Measurements from ENCODE around the gene CDA.
"Not testable (repeated sequence)": the region's sequence is repeated elsewhere in the genome, so short reads cannot be mapped to it uniquely, and the experiment has no call there.

The CDA gene

DNA sequence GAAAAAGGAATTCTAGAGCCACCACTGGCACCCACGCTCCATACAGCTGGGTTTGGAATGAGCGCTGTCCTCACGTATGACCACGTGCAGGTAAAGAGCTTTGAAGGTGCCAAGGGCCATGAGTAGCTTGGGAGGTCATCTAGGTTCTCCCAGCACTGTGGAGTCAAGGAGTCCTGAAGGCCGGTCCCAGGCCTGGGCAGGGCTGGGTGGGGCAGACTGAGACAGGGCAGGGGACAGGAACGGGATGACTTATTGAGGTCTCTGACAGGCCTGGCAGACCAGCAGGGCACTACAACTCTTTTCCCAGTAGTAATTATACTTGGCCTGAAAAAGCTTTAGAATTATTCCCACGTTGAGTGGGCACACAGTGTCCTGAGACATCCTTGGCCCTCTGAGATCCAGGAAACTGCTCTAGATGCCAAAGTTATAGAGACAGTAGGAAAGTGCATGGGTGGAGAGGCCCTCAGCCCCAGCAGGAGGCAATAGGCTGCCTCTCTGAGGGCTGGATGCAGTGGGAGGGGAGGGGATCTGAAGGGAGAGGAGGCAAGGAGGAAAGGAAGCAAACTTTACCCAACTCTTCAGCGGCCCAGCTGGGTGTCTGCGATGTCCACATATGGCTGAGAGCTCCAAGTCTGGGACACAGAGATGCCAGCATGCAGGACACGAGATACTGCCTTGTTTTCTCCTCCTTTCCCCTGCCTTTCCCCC is 1.8 kb upstream of the CDA start:
- in situ Hi-C loops (cut with HindIII; ENCODE audit: low sequenced_read_pairs) = no loop called here

DNA sequence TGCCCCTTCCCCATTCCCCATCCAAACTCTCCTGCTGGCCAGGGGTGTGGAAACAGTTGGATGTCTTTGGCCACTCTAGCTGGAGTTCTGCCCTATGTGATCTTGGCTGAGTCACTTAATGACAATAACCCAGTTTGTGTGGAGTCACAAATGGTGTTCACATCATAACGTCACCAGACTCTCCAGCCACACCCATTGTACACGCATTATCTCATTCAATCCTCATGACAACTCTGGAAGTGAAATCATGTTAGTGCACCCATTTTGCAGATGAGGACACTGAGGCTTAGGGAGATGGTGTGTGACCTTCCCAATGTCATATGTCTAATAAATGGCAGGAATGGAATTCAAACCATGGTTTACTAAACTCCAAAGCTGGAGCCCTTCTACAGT is 1.2 kb upstream of the CDA start:
- in situ Hi-C loops (cut with HindIII; ENCODE audit: low sequenced_read_pairs) = no loop called here

DNA sequence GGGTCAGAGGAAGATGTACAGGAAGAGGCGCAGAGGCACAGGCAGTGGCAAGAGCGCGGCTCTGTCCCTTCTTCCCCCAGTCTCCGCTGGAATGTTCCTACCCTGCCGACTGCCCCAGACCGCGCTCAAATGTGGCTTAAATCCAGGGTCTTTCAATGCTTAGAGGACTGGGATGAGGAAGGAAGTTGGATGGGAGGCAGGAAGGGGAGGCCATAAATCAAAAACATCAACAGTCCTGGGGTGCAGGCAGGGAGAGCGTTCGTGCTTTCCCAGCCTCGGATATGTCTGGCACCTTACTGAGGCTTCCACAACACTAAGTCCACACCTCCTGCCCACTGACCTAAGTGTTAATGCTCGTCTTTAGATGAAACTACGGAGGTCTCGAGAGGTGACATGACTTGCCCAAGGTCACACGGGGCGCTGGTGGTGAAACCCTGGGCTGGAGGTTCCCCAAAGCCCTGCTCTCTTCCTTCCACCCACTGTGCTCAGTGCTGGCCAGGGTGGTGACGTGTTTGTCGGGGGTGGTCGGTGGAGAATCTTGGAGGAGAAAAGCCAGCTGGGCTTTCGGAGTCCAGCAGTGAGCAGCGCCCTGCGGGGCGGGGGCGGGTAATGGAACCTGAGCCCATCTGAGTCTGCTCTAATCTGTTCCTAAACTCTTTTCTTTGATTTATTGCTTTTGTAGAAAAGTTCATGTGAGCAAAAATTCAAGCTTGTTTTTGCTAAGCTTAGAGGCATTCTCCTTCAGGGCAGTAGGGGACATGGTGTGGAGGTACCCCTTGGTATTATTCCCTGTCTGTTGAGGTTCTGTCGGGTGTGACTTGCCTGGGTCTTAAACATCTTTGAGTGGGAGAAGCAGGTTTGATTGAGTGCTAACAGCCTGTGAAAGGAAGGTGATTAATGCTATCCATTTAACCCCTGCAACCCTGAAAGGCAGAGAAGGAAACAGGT is 708 bp downstream of the CDA start:
- in situ Hi-C loops (cut with HindIII; ENCODE audit: low sequenced_read_pairs) = no loop called here

DNA sequence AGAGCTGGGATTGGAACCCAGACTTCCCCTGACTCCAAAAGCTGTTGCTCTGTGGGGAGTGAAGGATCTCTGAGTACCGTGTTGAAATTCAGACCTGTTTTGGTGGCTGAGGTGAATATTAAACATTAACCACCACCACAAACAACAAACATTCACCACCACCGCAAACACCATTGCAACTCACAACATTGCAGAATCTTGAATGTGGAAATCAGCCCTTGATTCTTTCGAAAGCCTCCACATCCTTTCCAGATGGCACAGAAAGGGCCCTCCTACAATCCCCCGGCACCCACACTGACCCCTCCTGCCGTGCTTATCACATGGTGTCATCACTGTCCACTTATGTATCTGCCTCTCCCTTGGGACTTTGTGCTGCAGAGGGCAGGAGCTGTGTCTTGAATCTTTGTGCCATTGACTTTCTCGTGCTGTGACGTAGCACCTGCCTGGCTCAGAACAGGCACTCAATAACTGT is 1.4 kb downstream of the CDA start:
- in situ Hi-C loops (cut with HindIII; ENCODE audit: low sequenced_read_pairs) = no loop called here

DNA sequence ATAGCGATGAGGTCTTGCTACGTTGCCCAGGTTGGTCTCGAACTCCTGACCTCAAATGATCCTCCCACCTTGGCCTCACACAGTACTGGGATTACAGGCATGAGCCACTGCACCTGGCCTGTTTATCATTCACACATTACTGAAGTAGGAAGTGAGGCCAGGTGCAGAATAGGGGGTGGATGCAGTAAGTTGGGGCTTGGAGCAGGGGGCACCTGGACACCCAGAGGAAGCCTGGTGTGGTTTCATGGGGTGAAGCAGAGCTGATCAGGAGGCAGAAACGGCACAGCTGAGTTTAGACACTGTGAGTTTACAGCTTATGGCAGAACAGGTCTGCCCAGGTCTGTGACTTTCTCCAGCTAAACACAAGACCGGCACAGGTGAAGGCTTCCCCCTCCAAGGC is 4.9 kb downstream of the CDA start:
- in situ Hi-C loops (cut with HindIII; ENCODE audit: low sequenced_read_pairs) = no loop called here

DNA sequence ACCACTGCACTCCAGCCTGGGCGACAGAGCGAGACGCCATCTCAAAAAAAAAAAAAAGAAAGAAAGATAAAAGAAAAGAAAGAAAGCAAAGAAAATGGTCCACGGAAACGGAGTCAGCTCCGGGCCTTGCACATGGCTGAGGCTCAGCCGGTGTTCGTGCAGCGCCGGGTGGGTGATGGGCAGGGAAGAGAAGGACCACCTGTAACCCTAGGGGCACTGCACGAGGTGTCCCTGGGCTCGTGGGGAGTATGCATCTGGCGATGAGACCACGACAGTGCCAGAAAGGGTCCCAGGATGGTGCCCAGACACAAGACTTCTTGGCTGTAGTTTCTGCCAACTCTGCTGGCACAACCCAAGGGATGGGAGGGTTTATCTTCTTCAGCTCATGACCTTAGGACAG is 5.8 kb downstream of the CDA start:
- in situ Hi-C loops (cut with HindIII; ENCODE audit: low sequenced_read_pairs) = no loop called here

DNA sequence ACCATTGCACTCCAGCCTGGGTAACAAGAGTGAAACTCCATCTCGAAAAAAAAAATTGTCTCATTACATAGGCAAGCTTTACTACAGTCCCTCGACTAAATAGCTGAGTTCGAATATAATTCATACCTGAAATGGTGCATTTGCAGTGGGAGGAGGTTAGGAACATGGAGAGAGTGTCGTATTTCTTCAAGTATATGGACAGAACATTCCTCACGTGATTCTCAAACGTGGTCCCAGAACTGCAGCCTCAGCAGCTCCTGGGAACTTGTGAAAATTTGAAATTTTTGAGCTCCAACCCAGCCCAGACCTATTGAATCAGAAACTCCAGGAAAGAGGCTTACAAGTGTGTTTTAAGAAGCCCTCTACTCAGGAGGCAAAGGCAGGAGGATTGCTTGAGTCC is 7.2 kb downstream of the CDA start:
- in situ Hi-C loops (cut with HindIII; ENCODE audit: low sequenced_read_pairs) = no loop called here

DNA sequence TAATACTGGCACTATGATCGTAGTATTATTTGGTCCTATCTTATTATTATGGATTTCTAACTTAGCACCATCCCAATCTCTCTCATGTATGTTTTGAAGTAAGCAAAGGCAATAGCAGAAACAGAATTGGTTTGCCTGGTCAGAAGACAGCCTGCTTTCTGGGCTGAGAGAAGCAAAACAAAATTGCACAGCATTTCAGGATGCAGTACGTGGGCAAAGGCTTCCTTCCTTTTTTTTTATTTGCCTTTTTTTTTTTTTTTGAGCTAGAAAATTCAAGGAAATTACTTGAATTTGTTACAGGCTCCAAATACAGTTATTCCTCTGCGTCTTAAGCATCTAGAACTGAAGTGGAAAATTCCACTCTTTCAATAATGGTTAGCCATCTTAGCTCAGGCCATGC is 8.8 kb downstream of the CDA start:
- in situ Hi-C loops (cut with HindIII; ENCODE audit: low sequenced_read_pairs) = no loop called here

DNA sequence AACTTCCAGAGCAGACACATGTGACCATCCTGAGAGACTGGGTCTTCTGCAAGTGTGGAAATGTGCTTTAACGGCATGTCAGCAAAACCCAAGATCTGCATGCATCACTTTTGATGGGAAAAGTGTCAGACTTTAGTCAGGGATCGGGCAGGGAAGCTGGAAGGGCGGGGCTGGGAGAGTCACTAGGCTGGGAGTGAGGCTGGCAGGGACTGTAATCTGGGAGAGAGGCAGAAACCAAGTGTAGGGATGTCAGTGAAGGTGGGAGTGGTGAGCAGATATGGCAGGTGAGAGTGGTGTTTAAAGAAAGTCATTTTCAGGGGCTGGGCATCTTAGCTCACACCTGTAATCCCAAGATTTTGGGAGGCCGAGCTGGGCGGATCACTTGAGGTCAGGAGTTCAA is 11.3 kb downstream of the CDA start:
- in situ Hi-C loops (cut with HindIII; ENCODE audit: low sequenced_read_pairs) = no loop called here

DNA sequence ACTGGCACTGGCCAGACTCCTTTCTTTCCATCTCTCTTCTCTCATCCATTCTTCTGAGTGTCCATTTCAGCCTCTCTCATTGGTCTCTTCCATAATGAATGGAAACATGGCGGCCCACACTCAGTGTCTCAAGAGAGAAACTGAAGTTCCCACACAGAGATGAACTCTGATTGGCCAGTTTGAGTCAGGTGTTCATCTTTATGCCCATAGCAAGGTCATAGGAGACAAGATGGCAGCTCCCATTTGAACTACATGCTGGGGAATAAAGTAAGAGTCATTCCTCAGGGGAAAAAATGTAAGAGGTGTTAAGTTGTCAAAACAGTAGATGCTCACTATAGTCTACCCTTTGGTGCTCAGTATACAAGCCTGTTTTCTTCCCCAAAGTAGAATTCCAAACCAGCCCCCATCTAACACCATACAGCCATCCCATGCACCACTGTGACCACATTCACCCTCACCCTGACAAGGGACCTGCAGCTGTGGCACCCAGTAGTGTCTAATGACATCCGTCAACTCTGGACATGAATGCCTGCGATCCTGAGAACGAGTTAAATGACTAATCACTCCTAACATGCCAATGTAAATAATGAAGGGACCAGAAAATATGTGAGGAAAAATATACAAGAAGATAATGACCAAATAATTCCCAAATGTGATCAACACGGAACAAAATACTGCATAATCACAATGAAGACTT is 12.4 kb downstream of the CDA start:
- in situ Hi-C loops (cut with HindIII; ENCODE audit: low sequenced_read_pairs) = no loop called here

DNA sequence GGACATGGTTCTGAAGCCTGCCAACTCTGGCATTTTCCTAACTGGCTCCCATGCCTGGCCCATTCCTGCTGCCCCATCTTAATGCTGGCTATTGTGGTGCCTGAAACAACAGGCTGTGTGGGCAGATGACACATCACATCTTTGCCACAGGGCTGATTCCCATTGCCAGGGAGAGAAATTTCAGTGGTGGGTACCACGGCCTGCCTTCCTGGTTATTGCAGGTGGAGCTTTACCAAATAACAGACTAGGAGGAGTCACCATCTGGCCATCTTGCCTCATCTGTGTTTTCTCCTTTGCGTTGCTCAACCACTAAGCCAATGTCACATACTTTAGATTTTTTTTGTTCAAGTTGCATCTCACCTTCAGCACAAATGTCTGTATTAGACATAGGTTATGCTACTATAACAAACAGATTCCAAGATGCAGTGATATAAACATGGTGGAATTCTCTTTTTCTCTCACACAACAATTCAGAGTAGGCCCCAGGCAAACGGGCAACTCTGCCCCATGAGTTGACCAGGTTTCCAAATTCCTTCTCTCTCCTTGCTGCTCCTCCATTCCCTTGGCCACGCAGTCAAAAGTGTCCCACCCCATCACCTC is 14.1 kb downstream of the CDA start:
- in situ Hi-C loops (cut with HindIII; ENCODE audit: low sequenced_read_pairs) = no loop called here

DNA sequence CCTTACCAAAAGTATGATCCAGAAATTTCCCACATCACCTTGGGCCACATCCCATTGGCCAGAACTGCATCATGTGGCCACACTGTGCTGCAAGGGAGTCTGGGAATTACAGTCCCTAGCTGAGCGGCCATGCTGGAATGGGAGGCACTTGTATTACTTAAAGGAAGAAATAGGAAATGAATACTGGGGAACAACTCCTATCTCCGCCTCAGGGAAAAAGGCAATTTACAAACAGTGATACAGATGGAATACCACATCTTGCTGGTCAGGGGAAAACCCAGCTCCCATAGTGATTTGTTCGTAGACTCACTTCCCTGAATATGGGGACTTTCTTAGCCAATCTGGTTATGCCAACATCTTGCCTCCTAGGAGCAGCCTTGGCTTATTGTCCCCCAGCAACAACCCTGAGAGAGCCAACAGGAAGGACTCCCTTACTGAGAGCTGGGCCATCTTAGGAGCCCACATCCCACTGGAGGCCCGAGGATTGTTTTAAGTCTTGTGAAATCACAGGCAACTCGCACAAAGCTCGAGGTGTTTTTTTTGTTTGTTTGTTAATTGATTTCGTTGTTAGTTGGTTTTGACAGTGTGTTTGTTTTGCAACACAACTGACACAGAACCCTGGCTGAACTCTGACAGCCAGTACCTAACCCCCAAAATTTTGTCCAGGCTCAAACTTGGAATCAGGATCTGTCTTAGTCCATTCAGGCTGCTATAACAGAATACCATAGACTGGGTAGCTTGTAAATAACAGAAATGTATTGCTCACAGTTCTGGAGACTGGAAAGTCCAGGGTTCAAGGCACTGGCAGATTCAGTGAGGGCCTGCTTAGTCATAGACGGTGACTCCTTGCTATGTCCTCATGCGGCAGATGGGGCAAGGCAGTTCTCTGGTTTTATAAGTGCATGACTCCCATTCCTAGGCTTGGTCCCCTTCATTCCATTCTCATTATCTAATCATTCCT is 14.9 kb downstream of the CDA start:
- in situ Hi-C loops (cut with HindIII; ENCODE audit: low sequenced_read_pairs) = no loop called here

DNA sequence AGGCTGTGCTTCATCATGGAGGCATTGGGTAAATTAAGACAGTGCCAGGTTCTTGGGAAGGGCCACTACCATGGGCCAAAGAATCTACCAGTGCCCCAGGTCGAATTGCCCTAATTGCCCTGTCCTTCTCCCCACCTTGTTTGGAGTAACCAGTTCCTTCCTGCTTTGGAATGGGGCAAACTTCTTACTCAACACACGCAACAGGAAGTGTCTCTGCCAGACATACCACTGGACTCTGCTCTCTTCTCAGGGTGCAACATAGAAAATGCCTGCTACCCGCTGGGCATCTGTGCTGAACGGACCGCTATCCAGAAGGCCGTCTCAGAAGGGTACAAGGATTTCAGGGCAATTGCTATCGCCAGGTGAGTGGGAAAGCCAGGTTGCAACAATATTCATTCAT is 15.8 kb downstream of the CDA start:
- in situ Hi-C loops (cut with HindIII; ENCODE audit: low sequenced_read_pairs) = no loop called here

DNA sequence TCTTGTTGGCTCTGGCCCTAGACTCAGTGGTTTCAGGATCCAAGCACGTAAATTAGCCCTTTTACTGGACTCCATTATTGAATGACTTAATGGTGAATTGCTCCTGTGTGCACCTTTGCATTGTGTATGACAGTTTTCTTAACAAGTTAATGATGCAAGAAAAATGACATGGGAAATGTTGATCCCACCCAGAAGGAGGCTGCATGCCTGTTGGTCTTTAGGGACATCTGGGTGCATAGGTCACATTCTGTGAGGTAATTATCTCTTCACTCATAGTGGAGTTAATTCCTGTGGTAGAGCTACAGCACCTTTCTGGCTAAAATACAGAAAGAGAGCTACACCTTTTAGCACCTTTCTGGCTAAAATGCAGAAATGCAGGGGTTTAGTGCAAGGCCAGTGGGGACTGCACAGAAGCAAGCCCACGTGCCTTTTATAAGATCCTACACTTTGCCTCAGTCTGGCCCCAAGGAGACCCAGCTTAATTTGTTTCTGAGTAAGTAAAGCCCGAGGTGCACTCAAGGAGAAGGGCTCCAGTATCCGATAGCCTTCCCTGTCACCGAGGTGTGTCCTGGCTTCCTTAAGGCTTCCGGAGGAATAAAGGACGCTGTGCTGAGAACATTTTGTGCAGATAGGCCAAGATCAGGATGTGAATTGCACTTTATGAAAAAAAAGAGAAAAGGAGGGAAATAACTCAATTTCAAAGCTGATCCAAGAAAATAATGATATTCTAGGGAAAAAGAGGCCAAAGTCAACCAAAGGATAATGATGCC is 18.1 kb downstream of the CDA start:
- in situ Hi-C loops (cut with HindIII; ENCODE audit: low sequenced_read_pairs) = not testable (repeated sequence)

DNA sequence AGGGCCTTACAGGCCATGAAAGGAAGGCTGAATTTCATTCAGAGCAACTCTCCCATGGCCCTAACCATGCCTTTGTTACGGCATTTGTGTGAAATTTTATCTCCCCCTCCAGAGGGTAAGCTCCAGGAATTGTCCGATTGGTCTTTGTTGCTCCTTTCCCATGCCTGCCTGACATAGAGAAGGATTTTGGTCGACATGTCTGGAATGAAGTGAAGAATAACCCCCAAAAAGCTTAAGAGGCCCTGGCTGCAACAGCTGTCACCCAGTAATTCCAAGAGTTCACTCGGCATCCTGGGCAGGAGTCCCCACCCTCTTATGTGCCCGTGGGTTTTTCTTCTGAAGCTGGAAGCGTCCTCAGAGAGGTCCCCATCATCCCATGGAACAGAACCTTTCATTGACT is 20.6 kb downstream of the CDA start:
- in situ Hi-C loops (cut with HindIII; ENCODE audit: low sequenced_read_pairs) = no loop called here

DNA sequence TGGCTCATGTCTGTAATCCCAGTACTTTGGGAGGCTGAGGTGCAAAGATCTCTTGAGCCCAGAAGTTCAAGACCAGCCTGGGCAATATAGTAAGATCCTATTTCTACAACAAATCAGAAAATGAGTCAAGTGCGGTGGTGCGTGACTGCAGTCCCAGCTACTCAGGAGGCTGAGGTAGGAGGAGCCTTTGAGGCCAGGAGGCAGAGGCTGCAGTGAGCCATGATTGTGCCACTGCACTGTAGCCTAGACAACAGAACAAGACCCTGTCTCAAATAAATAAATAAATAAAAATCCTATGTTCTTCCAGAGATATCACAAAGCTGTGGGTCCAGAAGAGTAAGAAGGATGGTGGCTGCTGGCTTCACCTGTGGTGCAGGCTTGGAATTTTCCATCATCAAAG is 22.1 kb downstream of the CDA start:
- in situ Hi-C loops (cut with HindIII; ENCODE audit: low sequenced_read_pairs) = no loop called here

DNA sequence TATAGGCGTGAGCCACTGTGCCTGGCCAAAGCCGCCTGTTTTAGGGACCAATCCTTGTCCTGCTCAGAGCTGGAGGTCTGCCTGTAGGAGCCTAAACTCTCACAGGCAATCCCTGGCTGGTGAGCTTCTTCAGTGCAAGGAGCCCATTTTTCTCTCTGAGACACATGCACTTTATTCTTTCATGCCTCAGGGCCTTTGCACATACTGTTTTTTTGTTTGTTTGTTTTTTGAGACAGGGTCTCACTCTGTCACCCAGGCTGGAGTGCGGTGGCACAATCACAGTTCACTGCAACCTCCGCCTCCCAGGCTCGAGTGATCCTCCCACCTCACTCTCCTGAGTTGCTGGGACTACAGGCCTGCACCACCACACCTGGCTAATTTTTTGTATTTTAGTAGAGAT is 22.8 kb downstream of the CDA start:
- in situ Hi-C loops (cut with HindIII; ENCODE audit: low sequenced_read_pairs) = no loop called here

DNA sequence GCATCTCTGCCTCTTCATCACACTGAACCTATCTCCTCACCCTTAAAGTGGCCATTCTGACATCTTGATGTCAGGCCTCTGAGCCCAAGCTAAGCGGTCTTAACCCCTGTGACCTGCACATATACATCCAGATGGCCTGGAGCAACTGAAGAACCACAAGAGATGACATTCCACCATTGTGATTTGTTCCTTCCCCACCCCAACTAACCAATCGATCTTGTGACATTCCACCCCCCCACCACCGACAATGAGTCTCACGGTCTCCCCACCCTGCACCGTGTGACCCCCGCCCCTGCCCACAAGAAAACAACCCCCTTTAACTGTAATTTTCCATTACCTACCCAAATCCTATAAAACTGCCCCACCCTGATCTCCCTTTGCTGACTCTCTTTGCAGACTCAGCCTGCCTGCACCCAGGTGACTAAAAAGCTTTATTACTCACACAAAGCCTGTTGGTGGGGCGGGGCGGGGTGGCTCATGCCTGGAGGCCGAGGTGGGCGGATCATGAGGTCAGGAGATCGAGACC is 23.4 kb downstream of the CDA start:
- in situ Hi-C loops (cut with HindIII; ENCODE audit: low sequenced_read_pairs) = no loop called here

DNA sequence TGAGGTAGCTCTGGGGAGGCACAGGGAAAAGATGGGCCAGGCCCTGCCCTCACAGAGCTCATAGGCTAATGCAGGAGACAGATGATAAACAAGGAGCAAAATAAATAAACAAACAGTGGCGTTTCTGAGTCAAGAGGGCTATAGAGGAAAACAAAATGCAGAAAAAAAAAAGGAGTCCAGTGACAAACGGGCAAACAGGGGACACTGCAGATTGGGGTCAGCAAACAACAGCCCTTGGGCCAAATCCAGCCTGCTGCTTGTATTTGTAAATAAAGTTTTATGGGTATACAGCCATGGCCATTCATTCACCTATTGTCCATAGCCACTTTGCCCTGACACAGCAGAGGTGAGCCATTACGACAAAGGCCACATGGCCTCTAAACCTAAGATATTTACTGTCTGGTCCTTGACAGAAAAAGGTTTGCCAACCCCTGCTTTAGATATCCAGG is 25.3 kb downstream of the CDA start:
- in situ Hi-C loops (cut with HindIII; ENCODE audit: low sequenced_read_pairs) = no loop called here

Measured in endothelial cell of hepatic sinusoid (primary cell).